OCI-LY1 (cell line): ENCODE results near the gene SLC35F3.

Experiments
- CTCF ChIP-seq: fragments of 200-600 bp; sonication (generic), shearing (Covaris generic); IDR thresholded peaks from 2 replicates; pipeline ENCODE4 v1.5.1; 2017; ENCODE audit warnings: mild to moderate bottlenecking, antibody characterized with exemption, low read length, moderate library complexity, mixed read lengths
- EZH2 ChIP-seq: fragments of 200-600 bp; sonication (generic), shearing (Covaris generic); IDR thresholded peaks from 2 replicates; pipeline ENCODE4 v1.8.0; 2017; ENCODE audit warnings: borderline replicate concordance, mixed run types, mild to moderate bottlenecking, antibody characterized with exemption, low read length, moderate library complexity, mixed read lengths

GRCh38 chr1:234168061-234168724 is 263.7 kb downstream of the SLC35F3 start:
- TF ChIP-seq CTCF = no peak
- TF ChIP-seq EZH2 = no peak
